HG02623 (cell line): Measurements from ENCODE around the gene C2.

Experiments
- ATAC-seq: cut with Tn5 transposase; IDR thresholded peaks from one replicate; pipeline ENCODE4 v1.9.1; 2021; ENCODE audit warnings: moderate library complexity; ENCODE audit not compliant: unreplicated experiment

Gene C2

DNA sequence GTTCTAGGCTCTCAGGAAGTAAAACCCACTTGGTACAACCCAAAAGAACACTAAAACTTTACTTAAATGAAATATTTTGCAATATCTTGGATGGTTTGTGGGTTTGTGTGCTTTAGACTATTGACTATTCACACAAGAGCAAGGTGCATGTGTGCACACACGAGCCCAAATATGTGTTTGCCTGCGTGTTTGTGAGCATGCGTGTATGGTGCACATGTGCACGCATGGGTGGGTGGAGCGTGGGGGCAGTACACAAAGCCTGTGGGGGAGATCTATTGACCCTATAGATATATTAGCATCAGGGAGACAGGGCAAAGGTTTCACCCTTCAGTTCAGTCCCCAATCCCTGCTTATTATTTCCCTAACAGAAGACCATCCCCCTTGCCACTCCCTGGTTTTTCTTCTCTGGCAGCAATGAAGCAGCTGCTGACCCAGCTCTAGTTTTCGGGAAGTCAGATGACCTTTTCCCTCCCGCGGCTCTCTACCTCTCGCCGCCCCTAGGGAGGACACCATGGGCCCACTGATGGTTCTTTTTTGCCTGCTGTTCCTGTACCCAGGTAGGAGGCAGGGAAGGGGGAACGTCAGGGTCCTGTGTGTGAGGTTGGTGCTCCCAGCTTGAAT, at the start of gene C2:
C2 (plus strand) TSS at position 476 of the 621 bp plus-strand sequence; CDS start at position 512, 36 bp downstream.
- no peak for ATAC-seq

DNA sequence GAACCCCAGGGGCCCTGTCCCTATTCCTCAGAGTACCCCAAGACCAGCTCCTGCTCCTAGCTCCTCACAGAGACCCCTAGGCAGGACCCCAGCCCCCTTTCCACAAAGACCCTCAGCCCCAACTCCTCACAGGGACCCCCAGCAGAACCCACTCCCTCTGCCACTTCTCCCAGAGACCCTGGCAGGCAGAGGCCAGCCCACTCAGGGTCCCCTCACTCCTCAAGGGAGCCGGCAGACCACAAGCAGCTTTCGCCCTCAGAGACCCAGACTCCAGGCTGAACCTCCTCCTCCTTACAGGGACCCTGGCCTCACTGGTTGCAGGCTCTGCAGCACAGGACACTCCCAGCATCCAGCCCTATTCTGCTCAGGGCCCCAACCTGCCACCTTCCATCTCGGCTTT, 49.3 kb upstream of the C2 start:
- ATAC-seq = no peak

DNA sequence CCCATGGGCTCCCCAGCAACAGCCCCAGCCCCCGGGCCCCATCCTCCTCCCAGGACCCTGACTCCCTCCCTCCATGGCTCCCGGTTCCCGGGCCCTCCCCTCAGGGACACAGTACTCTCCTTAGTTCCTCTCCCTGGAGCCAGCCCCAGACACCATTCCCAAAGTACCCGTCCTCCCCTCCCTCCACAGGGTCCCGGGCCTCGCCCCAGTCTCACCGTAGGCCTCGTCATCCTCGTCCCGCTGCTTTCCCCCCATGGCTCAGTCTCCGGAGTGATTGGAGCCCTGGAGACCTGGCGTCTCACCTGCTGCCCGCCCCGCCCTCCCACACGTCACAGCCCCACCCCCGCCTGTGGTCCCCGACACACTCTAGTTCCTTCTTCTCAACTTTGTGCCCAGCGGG, 48.8 kb upstream of the C2 start, which contains the start of gene SLC44A4:
SLC44A4 (minus strand) TSS at position 272 of the 400 bp plus-strand sequence; CDS start at position 255, 17 bp downstream.
- no peak for ATAC-seq

DNA sequence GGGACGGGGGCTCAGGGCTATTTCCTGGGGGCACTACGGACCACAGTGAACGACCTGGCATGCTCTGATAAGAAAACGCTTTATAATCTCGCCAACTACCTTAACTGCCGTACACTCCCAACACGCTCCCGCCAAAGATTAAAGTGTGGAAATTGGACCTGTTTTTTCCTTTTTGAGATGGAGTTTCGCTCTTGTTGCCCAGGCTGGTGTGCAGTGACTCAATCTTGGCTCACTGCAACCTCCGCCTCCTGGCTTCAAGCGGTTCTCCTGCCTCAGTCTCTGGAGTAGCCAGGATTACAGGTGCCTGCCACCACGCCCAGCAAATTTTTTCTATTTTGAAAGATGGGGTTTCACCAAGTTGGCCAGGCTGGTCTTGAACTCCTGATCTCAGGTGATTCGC, 48.4 kb upstream of the C2 start:
- ATAC-seq = no peak

DNA sequence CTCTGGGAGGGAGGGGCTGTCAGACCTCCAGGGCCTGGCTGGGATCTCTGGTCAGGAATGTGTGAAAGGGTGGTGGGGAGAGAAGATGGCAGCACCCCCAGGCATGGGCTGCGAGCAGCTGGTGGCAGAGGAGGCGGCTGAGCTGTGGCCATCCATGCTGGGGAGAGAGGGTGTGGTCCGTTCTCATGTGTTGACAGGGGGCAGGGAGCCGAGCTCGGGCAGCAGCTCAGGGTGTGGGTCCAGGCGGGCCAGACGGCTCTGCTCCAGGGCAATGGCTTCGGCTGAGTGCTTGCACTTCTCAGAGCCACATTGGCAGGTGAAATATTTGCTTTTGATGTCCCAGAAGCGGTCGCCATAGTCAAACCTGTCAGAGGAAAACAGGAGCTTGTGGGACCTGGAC, 47.6 kb upstream of the C2 start:
- no peak for ATAC-seq

DNA sequence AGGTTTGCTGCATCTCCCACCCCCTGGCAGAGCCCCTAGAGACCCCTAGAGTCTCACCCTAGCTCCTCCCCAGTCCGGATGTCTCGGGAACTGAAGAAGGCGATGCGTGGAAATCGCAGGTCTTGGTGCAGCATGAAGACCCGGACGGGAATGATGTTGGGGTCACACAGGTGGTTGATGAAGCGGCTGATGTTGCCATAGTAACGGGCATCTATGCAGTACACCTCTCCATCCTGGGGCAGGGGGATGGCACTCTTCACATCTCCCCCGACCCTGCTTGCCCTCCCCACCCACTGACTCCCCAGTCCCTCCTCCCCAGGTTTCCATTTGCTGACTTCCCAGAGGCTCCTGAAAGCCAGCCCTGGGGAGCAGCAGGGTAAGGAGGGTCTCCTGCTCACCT, 46.9 kb upstream of the C2 start:
- no peak for ATAC-seq

DNA sequence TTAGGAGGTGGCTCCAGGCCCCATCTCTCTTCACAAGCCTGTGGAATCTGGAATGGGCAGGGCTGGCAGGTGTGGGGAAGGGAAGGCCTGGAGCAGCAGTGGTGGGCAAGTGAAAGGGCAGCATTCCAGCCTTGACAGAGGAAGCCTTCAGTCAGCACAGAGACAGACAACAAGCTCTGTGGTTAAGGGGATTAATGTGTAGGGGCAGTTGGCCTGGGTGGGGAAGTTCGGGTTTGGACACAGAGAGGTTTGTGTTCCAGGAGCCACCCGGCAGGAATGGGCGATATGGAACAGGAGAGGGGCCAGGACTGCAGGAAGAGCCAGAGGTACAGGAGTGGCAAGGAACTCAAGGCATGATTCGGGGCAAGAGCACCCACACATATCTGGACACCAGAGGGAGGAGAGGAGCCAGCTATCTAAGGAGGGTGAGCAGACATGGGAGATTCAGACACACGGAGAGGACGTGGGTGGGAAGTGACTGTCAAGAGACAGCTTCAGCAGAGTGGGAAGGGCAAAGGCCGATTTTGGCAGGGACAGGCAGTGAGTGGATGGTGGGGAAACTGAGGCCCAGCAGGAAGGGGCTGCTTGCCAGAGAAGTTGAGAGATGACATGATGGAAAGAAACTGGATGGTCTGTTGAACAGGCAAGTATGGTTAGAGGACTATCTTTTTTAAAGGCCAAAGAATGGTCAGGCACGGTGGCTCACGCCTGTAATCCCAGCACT, 46.2 kb upstream of the C2 start:
- no peak for ATAC-seq

DNA sequence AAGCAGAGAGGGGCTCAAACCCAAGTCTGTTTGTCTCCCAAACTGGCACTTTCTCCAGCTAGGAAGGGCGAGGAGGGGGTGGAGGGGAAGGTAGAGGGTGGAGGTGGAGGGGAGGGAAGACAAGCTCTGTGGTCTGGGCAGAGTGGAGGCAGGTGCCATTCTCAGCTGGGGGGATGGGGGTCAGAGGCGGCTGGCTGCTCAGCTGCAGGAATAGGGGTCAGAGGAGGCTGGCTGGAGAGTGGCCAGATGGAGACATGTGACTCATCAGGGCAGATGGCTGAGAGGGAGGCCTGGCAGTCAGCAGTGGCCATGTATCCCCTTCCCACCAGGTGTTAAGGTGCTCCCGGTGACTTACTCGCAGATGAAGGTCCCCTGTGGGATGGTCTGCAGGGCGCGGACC, 45.2 kb upstream of the C2 start:
- no peak for ATAC-seq

DNA sequence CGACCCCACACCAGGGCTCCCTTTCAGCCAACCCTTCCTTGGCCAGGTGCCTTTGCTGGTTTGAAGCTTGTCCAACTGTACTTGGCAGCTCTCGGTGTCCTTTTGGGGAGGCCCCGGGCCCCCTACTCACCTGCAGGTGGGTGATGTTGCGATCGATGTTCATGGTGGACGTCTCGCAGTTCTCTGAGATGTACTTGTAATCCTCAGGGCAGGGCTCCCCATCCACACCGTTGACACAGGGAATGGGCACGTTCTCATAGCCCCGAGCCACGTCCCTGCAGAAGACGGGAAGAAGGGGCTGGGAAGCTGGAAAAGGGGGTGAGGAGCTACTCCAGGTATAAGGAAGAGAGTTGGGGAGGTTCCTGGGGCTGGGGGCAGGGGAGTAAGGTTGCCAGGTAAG, 43.8 kb upstream of the C2 start:
- ATAC-seq = no peak

DNA sequence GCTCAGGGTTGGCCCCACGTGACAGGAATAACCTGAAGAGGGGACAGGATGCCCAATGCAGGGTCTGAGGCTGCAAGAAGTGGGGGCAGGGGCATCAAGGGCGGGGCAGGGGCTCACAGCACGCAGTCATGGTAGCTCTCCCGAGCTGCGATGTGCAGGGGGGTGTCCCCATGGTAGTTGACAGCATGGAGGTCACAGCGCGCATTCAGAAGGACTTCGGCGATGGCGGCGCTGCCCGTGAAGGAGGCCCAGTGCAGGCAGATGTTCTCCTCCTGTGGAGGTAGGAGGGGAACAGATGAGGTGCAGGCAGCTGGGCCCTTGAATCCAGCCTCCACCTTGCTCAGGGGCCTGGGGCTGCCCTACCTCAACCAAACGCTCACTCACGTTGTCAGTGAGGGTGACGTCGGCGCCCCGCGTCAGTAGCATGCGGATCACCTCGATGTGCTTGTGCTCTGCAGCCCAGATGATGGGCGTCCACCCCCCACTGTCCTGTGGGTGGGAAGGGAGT, 42.9 kb upstream of the C2 start:
- no peak for ATAC-seq

DNA sequence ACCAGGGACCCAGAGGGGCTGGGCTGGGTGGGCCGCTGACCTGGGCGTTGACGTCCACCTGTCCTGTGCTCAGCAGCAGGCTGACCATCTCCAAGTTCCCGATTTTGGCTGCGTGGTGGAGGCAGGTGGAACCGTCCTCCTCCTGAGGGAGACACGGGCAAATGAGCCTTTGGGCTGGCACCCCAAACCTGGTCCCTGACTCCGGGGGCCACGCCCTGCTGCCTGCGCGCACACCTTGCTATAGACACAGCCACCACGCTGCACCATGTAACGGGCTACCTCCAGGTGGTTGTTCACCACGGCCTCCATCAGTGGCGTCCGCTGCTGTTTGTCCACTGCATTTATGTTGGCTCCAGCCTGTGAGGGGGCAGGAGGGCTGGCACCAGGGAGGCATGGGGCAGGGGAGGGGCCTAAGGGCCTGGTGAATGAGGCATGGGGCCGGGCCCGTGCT, 41.0 kb upstream of the C2 start:
- ATAC-seq = no peak

DNA sequence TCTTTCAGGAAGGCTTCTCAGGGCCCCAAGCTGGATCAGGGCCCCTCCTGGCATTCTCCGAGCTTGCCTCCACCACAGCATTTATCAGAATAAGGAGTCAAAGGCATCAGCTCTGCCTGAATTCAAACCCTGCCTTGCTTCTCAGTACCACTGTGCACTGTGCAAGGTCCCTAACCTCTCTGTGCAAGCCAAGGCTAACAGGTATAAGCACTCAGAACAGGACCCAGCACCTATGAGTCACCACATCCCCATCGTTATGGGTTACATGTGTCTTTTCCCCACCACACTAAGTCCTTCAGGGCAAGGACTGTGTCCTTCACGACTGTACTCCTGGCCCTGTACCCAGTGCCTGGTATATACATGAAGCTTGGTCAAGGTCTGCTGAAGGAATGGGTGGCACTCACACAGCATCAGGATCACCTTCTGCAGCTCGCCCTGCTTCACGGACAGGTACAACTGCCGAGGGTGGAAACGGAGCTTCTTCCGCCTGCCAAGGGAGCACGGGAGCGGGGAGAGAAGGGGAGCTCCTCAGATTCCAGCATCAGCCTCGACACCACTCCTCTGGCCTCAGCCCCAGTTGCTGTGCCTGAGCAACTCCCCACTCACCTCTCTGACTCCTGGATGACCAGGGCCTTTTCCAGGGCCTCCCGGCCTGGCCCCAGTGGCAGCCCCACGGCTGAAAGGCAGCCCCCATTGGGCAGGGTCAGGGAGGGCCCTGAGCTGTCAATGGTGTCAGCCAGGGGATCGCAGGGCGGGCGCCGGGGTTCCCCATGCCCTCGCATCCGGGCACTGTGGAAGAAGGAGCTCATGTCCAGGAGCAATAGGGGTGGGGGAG, 40.1 kb upstream of the C2 start:
- ATAC-seq = no peak

DNA sequence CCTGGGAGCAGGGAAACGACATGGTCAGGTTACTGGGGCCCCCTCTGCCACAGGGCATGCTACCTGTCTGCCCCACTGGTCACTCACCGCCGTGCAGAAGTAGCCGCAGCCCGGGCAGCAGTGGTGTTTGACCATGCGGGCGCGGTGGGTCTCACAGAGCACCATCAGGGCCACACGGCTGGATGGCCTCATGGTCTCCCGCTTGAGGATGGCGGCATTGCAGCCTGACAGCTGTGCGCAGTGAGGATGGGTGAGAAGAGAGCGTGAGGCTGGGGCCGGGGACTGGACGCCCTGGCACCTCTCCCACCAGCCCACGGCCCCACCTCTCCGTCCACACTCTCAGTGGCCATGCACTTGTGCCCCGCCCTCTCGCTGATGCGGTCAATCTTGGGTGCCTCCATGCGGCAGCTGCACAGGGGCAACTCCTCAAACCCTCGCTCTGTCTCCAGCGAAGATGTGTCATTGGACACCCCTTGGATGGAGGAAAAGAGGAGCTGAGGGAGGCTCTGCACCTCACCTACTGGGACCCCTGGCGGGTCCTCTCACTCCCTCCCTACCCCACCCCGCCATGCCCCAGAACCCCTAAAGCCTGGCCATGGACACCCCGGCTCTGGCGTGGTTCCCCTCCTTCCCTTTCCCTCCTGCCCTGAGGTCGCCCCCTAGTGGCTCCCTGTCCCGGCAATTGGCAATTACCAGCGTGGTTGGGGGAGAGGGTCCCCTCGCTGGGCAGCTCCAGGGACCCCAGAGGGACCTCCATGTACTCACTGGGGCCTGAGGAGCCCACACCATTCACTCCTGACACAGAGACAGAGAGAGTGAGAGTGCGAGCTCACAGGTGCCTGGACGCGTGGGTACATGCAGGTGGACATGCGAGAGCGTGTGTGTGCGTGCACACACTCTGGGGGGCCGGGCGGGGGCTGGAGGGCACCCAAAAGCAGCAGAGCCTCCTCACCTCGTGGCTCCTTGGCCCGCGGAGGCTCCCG, 39.0 kb upstream of the C2 start:
- ATAC-seq = no peak

DNA sequence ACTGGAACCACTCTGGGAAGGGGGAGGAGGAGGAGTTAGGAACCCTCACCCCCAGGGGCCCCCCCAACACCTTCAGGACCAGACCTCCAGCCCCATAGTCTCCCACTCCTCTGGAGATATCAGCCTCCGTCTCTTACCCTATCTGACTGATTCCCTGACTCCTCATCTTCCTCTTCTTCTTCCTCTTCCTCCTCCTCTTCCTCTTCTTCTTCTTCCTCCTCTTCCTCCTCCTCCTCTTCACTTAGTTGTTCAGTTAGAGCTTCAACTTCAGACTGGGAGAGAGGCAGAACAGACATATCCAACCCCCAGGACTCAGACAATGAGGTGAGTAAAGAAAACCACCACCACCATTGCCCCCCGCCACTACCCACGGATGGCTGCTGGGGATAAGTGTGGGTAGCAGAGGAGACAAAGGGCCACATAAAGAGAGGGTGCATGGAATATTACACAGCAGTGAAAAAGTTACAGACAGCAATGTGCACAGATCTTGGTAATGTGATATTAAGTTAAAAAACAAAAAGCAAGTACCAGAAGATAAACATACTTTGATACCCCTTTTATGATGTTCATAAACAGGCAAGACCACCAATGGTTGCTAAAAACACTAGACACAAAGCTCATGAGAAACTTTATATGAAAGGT, 38.1 kb upstream of the C2 start:
- ATAC-seq = no peak

DNA sequence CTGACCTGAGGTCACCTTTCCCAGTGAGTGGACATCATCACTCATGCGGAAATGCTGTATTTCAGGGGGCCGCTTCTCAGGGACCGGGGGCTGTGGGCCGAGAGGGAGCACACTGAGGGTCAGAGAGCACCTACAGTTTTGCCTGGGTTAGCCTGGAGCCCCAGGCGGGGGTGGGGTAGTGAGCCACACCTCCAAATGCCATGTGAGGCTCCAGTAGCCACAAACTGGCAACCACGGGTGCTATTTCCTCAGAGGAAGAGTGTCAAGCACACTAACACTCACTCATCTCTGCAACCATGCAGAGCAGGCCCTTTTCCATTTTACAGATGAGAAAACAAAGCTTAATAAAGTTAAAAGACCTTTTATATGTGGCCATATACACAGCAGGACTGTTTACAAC, 34.7 kb upstream of the C2 start:
- no peak for ATAC-seq

DNA sequence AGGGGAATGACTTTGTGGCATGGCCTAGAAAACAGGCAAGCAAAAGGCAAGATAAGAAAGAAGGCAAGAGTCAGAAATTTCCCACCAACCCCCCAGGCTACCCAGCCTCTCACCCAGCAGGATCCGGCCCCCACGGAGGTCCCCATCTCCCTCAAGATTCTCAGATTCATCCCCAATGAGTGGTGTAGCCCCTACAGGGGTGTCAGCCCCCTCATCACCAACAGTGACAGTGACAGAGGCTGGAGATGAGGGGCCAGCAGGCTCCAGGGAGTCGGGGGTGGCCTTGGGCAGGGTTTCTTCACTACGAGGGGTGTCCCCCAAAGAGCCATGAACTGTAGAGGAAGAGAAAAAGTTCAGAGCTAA, 31.0 kb upstream of the C2 start:
- ATAC-seq = no peak

DNA sequence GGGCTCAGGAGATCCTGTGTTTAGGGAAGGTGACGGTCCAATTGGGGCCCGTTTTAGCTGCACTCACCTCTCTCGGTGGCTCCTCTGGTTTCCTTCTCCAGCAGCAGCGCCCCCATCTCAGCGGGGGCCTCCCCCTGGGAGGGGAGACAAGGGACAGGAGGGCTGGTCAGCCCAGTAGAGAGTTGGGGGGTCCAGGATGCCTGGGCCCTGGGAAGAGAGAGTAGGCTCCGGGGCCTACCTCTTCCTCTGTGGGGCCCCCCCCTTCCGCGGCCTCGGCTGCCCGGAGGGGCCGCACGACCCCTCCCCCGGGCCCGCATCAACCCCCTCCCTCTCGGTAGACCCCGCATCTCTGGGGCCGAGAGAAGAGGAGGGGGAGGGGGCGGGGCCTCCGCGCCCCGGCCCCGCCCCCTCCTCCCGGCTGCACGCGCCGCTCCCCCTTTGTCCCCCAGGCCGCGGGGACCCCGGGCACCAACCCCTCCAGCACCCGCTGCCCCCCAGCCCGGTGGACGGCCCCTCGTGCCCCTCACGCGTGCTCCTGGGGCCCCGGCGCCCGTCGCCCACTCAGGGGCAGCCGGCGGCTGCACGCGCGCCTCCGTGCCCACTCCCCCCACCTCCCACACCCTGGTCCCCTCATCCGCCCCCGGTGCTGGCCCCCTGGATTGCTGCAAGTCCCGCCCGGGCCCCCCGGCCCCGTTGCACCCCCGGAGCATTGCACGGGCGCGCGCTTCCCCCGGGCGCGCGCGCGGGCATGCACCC, 30.5 kb upstream of the C2 start:
- no peak for ATAC-seq

DNA sequence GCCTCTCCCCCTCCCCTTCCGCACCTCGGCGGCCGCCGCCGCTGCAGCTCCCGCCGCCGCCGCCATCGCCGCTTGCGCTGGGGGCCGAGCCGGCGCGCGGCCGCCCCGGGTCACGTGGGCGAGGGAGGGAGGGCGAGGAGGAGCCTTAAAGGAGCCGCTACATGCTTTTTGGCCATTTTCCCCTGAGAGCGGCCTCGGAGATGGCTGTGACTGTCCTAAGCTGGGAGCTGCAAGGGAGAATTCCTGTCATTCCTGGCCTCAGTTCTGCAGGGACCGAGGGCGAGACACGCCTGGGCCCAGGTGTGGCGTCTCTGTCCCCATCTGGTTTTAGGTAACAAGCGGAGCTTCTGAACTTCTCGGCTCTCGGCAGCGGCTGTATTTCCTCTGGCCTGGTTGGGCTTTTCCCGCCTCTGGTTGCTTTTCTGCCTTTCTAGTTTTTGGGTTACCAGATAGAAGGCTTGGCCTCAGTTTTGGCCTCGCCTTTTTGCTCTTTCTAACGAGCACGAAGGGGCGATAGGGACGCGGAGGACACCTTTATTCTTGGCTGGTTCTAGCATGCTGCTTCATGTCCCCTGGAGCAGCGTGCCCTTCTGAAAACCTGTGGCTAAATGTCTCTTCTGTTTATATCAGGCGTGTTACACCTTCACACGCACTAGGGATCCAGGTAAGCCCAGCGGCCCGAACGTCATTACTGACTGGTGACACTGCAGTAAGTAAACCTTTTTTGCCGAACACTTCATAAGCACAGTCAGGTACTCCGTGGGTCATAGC, 29.7 kb upstream of the C2 start, which contains the start of gene EHMT2:
EHMT2 (minus strand) TSS at position 87 of the 771 bp plus-strand sequence; CDS start at position 66, 21 bp downstream.
- peak; percentile 48 for ATAC-seq
